Measurements from ENCODE around the gene VCPKMT.
A peak's percentile ranks its signal among the peaks of the same experiment; 100 is the strongest.

Gene VCPKMT

GRCh38 chr14:50065583-50065982, 50.8 kb downstream of the VCPKMT start:
- DNase-seq (ENCODE audit: low spot score): no peak

- DNase-seq (ENCODE audit: low spot score): peak; percentile 71
Measured at GRCh38 chr14:50064993-50065392, 51.4 kb downstream of the VCPKMT start.

GRCh38 chr14:50063876-50064420, 52.4 kb downstream of the VCPKMT start:
- DNase-seq (ENCODE audit: low spot score): no peak

GRCh38 chr14:50062438-50063085, 53.8 kb downstream of the VCPKMT start:
- DNase-seq (ENCODE audit: low spot score): no peak

- peak; percentile 36 for DNase-seq (ENCODE audit: low spot score)
Measured at GRCh38 chr14:50061664-50062437, 54.5 kb downstream of the VCPKMT start.

- DNase-seq (ENCODE audit: low spot score): peak; percentile 40
Measured at GRCh38 chr14:50060871-50061663, 55.3 kb downstream of the VCPKMT start.

GRCh38 chr14:50059763-50060616, 56.4 kb downstream of the VCPKMT start:
- peak; percentile 29 for DNase-seq (ENCODE audit: low spot score)
